Measurements from ENCODE around the gene CALCB.
A peak's percentile ranks its signal among the peaks of the same experiment; 100 is the strongest.

Gene CALCB

GRCh38 chr11:15115686-15116085 is 42.3 kb downstream of the CALCB start:
- Histone ChIP-seq H3K9me3 (ENCODE audit: severe bottlenecking) (no peaks in the 10 kb centered on the region), H3K27me3 (ENCODE audit: insufficient read depth, poor library complexity, severe bottlenecking) (no peaks in the 10 kb centered on the region), H3K4me1 (ENCODE audit: insufficient read depth, poor library complexity, severe bottlenecking) (peaks cover 3% of the 10 kb centered on the region), H3K4me3 (ENCODE audit: severe bottlenecking) (no peak overlapping the region), H3K36me3 (ENCODE audit: low read depth) (no peaks in the 10 kb centered on the region), H3K27ac (ENCODE audit: poor library complexity, severe bottlenecking) (no peak overlapping the region)
- TF ChIP-seq CTCF (IDR thresholded peaks at IDR 0.05; ENCODE audit: poor library complexity, severe bottlenecking), result no peak
- ATAC-seq (ENCODE audit: low read depth) (no peak), DNase-seq (ENCODE audit: low spot score) (no peak)

GRCh38 chr11:15117751-15118150 is 44.4 kb downstream of the CALCB start:
- ATAC-seq (ENCODE audit: low read depth), result no peak
- Histone ChIP-seq H3K27me3 (ENCODE audit: insufficient read depth, poor library complexity, severe bottlenecking) (no peaks in the 10 kb centered on the region), H3K4me1 (ENCODE audit: insufficient read depth, poor library complexity, severe bottlenecking) (peaks cover 3% of the 10 kb centered on the region), H3K36me3 (ENCODE audit: low read depth) (no peaks in the 10 kb centered on the region), H3K27ac (ENCODE audit: poor library complexity, severe bottlenecking) (no peak overlapping the region), H3K4me3 (ENCODE audit: severe bottlenecking) (no peak overlapping the region), H3K9me3 (ENCODE audit: severe bottlenecking) (no peaks in the 10 kb centered on the region)
- TF ChIP-seq CTCF (IDR thresholded peaks at IDR 0.05; ENCODE audit: poor library complexity, severe bottlenecking), result no peak
- no peak for DNase-seq (ENCODE audit: low spot score)

GRCh38 chr11:15118431-15118830 is 45.0 kb downstream of the CALCB start:
- Histone ChIP-seq H3K9me3 (ENCODE audit: severe bottlenecking) (no peaks in the 10 kb centered on the region), H3K4me1 (ENCODE audit: insufficient read depth, poor library complexity, severe bottlenecking) (peaks cover 4% of the 10 kb centered on the region), H3K27me3 (ENCODE audit: insufficient read depth, poor library complexity, severe bottlenecking) (no peaks in the 10 kb centered on the region), H3K27ac (ENCODE audit: poor library complexity, severe bottlenecking) (no peak overlapping the region), H3K4me3 (ENCODE audit: severe bottlenecking) (no peak overlapping the region), H3K36me3 (ENCODE audit: low read depth) (no peaks in the 10 kb centered on the region)
- TF ChIP-seq CTCF (IDR thresholded peaks at IDR 0.05; ENCODE audit: poor library complexity, severe bottlenecking), result no peak
- ATAC-seq (ENCODE audit: low read depth), result no peak
- no peak for DNase-seq (ENCODE audit: low spot score)

GRCh38 chr11:15119352-15119751 is 46.0 kb downstream of the CALCB start:
- H3K9me3 ChIP-seq (ENCODE audit: severe bottlenecking), result no peaks in the 10 kb centered on the region
- H3K27ac ChIP-seq (ENCODE audit: poor library complexity, severe bottlenecking), result no peak overlapping the region
- H3K4me3 ChIP-seq (ENCODE audit: severe bottlenecking), result no peak overlapping the region
- H3K4me1 ChIP-seq (ENCODE audit: insufficient read depth, poor library complexity, severe bottlenecking), result peaks cover 14% of the 10 kb centered on the region
- no peaks in the 10 kb centered on the region for H3K36me3 ChIP-seq (ENCODE audit: low read depth)
- no peak for TF ChIP-seq CTCF (IDR thresholded peaks at IDR 0.05; ENCODE audit: poor library complexity, severe bottlenecking)
- no peak for ATAC-seq (ENCODE audit: low read depth)
- no peaks in the 10 kb centered on the region for H3K27me3 ChIP-seq (ENCODE audit: insufficient read depth, poor library complexity, severe bottlenecking)
- DNase-seq (ENCODE audit: low spot score), result no peak

- no peaks in the 10 kb centered on the region for H3K27me3 ChIP-seq (ENCODE audit: insufficient read depth, poor library complexity, severe bottlenecking)
- no peak overlapping the region for H3K4me3 ChIP-seq (ENCODE audit: severe bottlenecking)
- no peaks in the 10 kb centered on the region for H3K36me3 ChIP-seq (ENCODE audit: low read depth)
- DNase-seq (ENCODE audit: low spot score) (no peak), ATAC-seq (ENCODE audit: low read depth) (0 out of 3 replicates have a peak, but pooled peaks have one; percentile 28)
- H3K27ac ChIP-seq (ENCODE audit: poor library complexity, severe bottlenecking), result no peak overlapping the region
- peaks cover 14% of the 10 kb centered on the region for H3K4me1 ChIP-seq (ENCODE audit: insufficient read depth, poor library complexity, severe bottlenecking)
- no peaks in the 10 kb centered on the region for H3K9me3 ChIP-seq (ENCODE audit: severe bottlenecking)
- no peak for TF ChIP-seq CTCF (IDR thresholded peaks at IDR 0.05; ENCODE audit: poor library complexity, severe bottlenecking)
Observed at GRCh38 chr11:15119826-15120225, 46.4 kb downstream of the CALCB start.
